Psoas muscle (tissue), 8 donors: Measurements from ENCODE around the gene LILRB2. TPM values are rescaled to one million over a fixed set of nuclear protein-coding genes. Genes with fewer than 3 reads are reported as not detected.
"Not testable (repeated sequence)": the region's sequence is repeated elsewhere in the genome, so short reads cannot be mapped to it uniquely, and the experiment has no call there.

ENCODE experiments used
- ATAC-seq, 4 donors: fragments of 200-7000 bp; cut with Tn5 transposase; one replicate each; pipeline ENCODE4 v1.9.1; 2020; ENCODE audit warnings: moderate library complexity in 3 of 4, mild to moderate bottlenecking in 2 of 4
- DNase-seq, 2 donors: peaks; one replicate each; pipeline ENCODE4 v3.0.0-alpha.2; 2020
- H3K27ac ChIP-seq: fragments of 200-600 bp; one replicate; pipeline ENCODE4 v1.8.0; 2022
- H3K27me3 ChIP-seq, 3 donors: fragments of 200-600 bp in 1 of 3; one replicate each; pipeline versions ENCODE4 v1.6.1 to v1.8.0; 2013 to 2022; ENCODE audit warnings: low read length in 2 of 3, mild to moderate bottlenecking in 2 of 3, moderate library complexity in 1 of 3; ENCODE audit not compliant: insufficient read depth in 3 of 3
- H3K36me3 ChIP-seq, 2 donors: fragments of 200-600 bp in 1 of 2; one replicate each; pipeline versions ENCODE4 v1.6.1 to v1.8.0; 2013 to 2022; ENCODE audit warnings: low read depth in 1 of 2, mild to moderate bottlenecking in 1 of 2, moderate library complexity in 1 of 2; ENCODE audit not compliant: insufficient read depth in 1 of 2
- H3K4me1 ChIP-seq: fragments of 200-600 bp; one replicate; pipeline ENCODE4 v1.8.0; 2022
- H3K4me3 ChIP-seq: fragments of 200-600 bp; one replicate; pipeline ENCODE4 v1.8.0; 2022; ENCODE audit warnings: mild to moderate bottlenecking
- H3K9me3 ChIP-seq: fragments of 200-600 bp; one replicate; pipeline ENCODE4 v1.8.0; 2022
- CTCF ChIP-seq: fragments of 200-600 bp; IDR thresholded peaks from one replicate; pipeline ENCODE4 v1.8.0; 2022; ENCODE audit warnings: antibody characterized with exemption
- WGBS, 3 donors: extraction: QIAGEN DNeasy Blood & Tissue Kit; methylation state at CpG; one replicate each; pipeline versions ENCODE4 v1.1.6 to v1.1.7; 2013; 5-methylcytosine and 5-hydroxymethylcytosine counted together
- intact Hi-C, 2 donors: fragments of 100-400 bp; cut with DNase I; formaldehyde crosslinking; loops; one replicate each; pipeline versions ENCODE4 v1.11.0 to v1.14.2; 2022
- polyA plus RNA-seq, 3 donors: library from polyadenylated mRNA; stranded (reverse); fragments of 200-250 nt; gene quantifications; one replicate each; pipeline ENCODE4 v1.2.3, GENCODE V29; 2013
- total RNA-seq, 4 donors: library from RNA; stranded (reverse); fragmentation: NEBNext Ultra II Directional in 2 of 4; extraction: Animal tissue kit (Norgen Biotek cat#: 25700) in 2 of 4; gene quantifications; one replicate each; pipeline versions ENCODE4 v1.2.1 to v1.2.4, GENCODE V29; 2021 to 2023
- donor health status: healthy with polysubstance abuse.
- donor health status: DM: no; HTN: no; CAD: no; lungs with moderate emphysema.
- donor health status: Bipolar disorder and iron deficiency.
- donor health status: healthy.
- donor health status: DM: yes; HTN: yes; CAD: no.
- donor health status: DM: no; HTN: no; CAD: no.
- donor health status: DM: no; HTN: no; CAD: no.
- donor health status: DM: yes; HTN: yes; CAD: no.

Gene LILRB2
- total and polyA plus RNA-seq, 7 donors: 0.41 to 2.4 (median 1.2) TPM

GRCh38 chr19:54324071-54324470, 43.2 kb upstream of the LILRB2 start:
- TF ChIP-seq CTCF: no peak
- ATAC-seq (no peak), DNase-seq (no peak)
- Histone ChIP-seq H3K9me3 (no peaks in the 10 kb centered on the region), H3K27me3 (peaks cover 0 to 6% (median 0%) of the 10 kb centered on the region in 3 donors), H3K4me3 (no peak overlapping the region), H3K4me1 (no peaks in the 10 kb centered on the region), H3K36me3 (no peaks in the 10 kb centered on the region), H3K27ac (no peak overlapping the region)
- intact Hi-C loops: no loop called here
- WGBS, 3 donors: 8 to 18% (median 12%) methylated on average over 3 of the region's 3 CpGs

GRCh38 chr19:54322934-54323333, 42.0 kb upstream of the LILRB2 start:
- 10% methylated on average over 8 of the region's 13 CpGs; no CpG with 5 or more reads in 2 of the 3 donors for WGBS, 3 donors

DNA sequence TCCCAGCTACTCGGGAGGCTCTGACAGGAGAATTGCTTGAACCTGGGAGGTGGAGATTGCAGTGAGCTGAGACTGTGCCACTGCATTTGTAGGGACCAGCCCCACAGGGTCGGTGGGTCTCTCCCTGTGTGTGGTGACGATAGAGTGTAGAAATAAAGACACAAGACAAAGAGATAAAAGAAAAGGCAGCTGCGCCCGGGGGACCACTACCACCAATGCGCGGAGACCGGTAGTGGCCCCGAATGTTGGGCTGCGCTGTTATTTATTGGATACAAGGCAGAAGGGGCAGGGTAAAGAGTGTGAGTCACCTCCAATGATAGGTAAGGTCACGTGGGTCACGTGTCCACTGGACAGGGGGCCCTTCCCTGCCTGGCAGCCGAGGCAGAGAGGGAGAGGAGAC, 41.4 kb upstream of the LILRB2 start:
- H3K4me3 ChIP-seq, H3K27ac ChIP-seq, H3K36me3 ChIP-seq, DNase-seq, H3K9me3 ChIP-seq, H3K4me1 ChIP-seq, intact Hi-C loops, ATAC-seq: not testable (repeated sequence)
- peaks cover 0 to 15% (median 0%) of the 10 kb centered on the region in 3 donors for H3K27me3 ChIP-seq
- 89 to 92% (median 91%) methylated on average over 10 of the region's 13 CpGs for WGBS, 3 donors

More at GRCh38 chr19:54322934-54323333, 42.0 kb upstream of the LILRB2 start:
- H3K4me3 ChIP-seq, H3K36me3 ChIP-seq, H3K27ac ChIP-seq, intact Hi-C loops, ATAC-seq, H3K9me3 ChIP-seq, DNase-seq, H3K4me1 ChIP-seq: not testable (repeated sequence)
- H3K27me3 ChIP-seq: peaks cover 0 to 11% (median 0%) of the 10 kb centered on the region in 3 donors

DNA sequence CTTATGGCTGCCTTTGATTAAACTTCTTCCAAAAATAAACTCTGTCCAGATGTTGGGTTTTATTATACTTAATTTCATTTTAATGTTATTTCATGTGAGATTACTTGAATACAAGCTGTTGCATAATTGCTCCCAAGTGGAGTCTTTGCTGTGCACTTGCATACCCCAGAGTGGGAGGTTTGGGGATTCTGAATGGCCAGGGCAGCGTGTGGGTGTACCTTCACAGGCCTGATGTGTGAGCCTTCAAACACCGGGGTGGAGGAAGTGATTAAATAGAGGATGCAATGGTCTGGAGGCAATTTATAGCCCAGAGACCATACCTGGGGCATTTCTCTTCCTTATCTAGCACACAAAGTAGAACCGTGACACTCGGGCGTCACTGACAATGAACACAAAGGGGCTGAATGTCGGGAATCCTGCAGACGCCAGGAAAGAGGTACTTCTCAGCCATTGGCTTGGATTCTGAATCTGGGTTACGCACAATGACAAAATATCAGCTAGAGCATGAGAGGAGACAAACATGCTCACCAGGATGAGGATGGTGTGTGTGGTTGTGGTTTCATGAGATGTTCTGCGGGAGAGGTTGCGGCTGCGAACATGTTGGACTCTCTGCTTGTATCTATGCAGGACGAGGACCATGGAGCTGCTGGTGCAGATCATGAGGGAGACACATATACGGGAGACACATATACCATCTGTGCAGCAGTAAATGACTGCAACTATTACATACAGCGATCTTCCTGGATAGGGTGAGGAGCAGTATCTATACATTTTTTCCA, 39.2 kb upstream of the LILRB2 start:
- Histone ChIP-seq H3K27me3 (peaks cover 0 to 19% (median 0%) of the 10 kb centered on the region in 3 donors), H3K9me3 (no peaks in the 10 kb centered on the region), H3K27ac (no peak overlapping the region), H3K4me3 (no peak overlapping the region), H3K4me1 (no peaks in the 10 kb centered on the region), H3K36me3 (no peaks in the 10 kb centered on the region)
- no peak for ATAC-seq
- 79 to 81% (median 80%) methylated on average over 14 of the region's 14 CpGs for WGBS, 3 donors
- DNase-seq: no peak
- no peak for TF ChIP-seq CTCF
- intact Hi-C loops: no loop called here

DNA sequence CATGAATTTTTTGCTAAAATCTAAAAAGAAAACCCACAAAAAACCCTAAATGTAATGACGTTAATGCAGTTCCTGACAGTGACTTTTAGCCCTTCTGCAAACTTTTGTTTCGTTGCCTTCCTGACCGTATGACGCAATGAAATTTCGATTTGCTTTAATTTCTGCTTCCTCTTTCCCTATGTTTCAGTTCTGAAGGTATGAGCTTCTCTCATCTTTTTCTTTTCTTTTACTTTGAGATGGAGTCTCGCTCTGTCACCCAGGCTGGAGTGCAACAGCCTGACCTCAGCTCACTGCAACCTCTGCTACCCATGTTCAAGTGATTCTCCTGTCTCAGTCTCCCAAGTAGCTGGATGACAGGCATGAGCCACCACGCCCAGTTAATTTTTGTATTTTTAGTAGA, 38.1 kb upstream of the LILRB2 start:
- intact Hi-C loops: no loop called here
- 72 to 76% (median 75%) methylated on average over 7 of the region's 7 CpGs for WGBS, 3 donors
- Histone ChIP-seq H3K36me3 (no peaks in the 10 kb centered on the region), H3K4me3 (no peak overlapping the region), H3K4me1 (no peaks in the 10 kb centered on the region), H3K27me3 (peaks cover 0 to 19% (median 0%) of the 10 kb centered on the region in 3 donors), H3K27ac (no peak overlapping the region), H3K9me3 (no peaks in the 10 kb centered on the region)
- no peak for TF ChIP-seq CTCF
- DNase-seq (no peak), ATAC-seq (no peak)
